NAMALWA (cell line): ENCODE data around the gene TFEB.

Experiments used
- DNase-seq: peaks from one replicate; pipeline ENCODE4 v3.0.0-alpha.2; 2015; ENCODE audit warnings: low spot score

The TFEB gene

GRCh38 chr6:41736800-41737555, 1.6 kb upstream of the TFEB start:
- no peak for DNase-seq

GRCh38 chr6:41736186-41736733, 852 bp upstream of the TFEB start:
- no peak for DNase-seq

- DNase-seq: peak; percentile 83
Measured at GRCh38 chr6:41734666-41735426, 562 bp downstream of the TFEB start.

- peak; percentile 93 for DNase-seq
Measured at GRCh38 chr6:41733707-41734665, 1.4 kb downstream of the TFEB start.

GRCh38 chr6:41733360-41733706, 2.1 kb downstream of the TFEB start:
- DNase-seq: peak; percentile 75

GRCh38 chr6:41732591-41733359, 2.6 kb downstream of the TFEB start:
- DNase-seq: peak; percentile 92

- no peak for DNase-seq
Measured at GRCh38 chr6:41732149-41732548, 3.3 kb downstream of the TFEB start.

- DNase-seq: no peak
Measured at GRCh38 chr6:41731561-41732086, 3.8 kb downstream of the TFEB start.

GRCh38 chr6:41730531-41731436, 4.6 kb downstream of the TFEB start:
- DNase-seq: peak; percentile 33

- no peak for DNase-seq
Measured at GRCh38 chr6:41729624-41730023, 5.8 kb downstream of the TFEB start.

- no peak for DNase-seq
Measured at GRCh38 chr6:41728954-41729353, 6.5 kb downstream of the TFEB start.

GRCh38 chr6:41728073-41728936, 7.1 kb downstream of the TFEB start:
- peak; percentile 48 for DNase-seq

- no peak for DNase-seq
Measured at GRCh38 chr6:41727705-41728072, 7.7 kb downstream of the TFEB start.

GRCh38 chr6:41726876-41727275, 8.5 kb downstream of the TFEB start:
- no peak for DNase-seq

GRCh38 chr6:41724586-41725501, 10.6 kb downstream of the TFEB start:
- peak; percentile 37 for DNase-seq

- DNase-seq: peak; percentile 50
Measured at GRCh38 chr6:41724228-41724580, 11.2 kb downstream of the TFEB start.

GRCh38 chr6:41723530-41724227, 11.7 kb downstream of the TFEB start:
- DNase-seq: peak; percentile 91
